HCT116 (cell line): ENCODE data around the gene PRTG. TPM values are rescaled to one million over a fixed set of nuclear protein-coding genes. Genes with fewer than 3 reads are reported as not detected.

ENCODE experiments used
- ATAC-seq: fragments of 200-7000 bp; cut with Tn5 transposase; 2 replicates; pipeline ENCODE4 v1.9.1; 2020; ENCODE audit warnings: mild to moderate bottlenecking, moderate library complexity
- BruUV-seq: library from RNA; stranded (reverse); fragments of 400-500 nt; replicated peaks from 2 replicates; lab custom pipeline; 2021; lab: Mats Ljungman, UMichigan
- CTCF ChIA-PET: fragments of 300-600 bp; sonication (Branson Sonifier 250); formaldehyde crosslinking; loops from one replicate; lab custom pipeline; 2021; ENCODE audit warnings: antibody characterized with exemption; lab: Charles Lee
- POLR2A ChIA-PET: fragments of 300-600, 350-600 bp; sonication (Branson Sonifier 250); formaldehyde crosslinking; loops from one replicate; lab custom pipeline; 2021; ENCODE audit warnings: antibody characterized with exemption; lab: Charles Lee
- RAD21 ChIA-PET, 2 experiments: fragments of 300-600 bp; sonication (Branson Sonifier 250); formaldehyde crosslinking; loops; one replicate each; lab custom pipeline; 2023; ENCODE audit warnings: low total read pairs in 2 of 2; ENCODE audit not compliant: uncharacterized antibody in 2 of 2, unreplicated experiment in 2 of 2, low non-redundant PET in 1 of 2; lab: Charles Lee
- DNase-seq: peaks from one replicate; pipeline ENCODE4 v3.0.0-alpha.2; 2010; ENCODE audit warnings: low read depth, low spot score
- H2AFZ ChIP-seq: fragments of 200-600 bp; shearing (Covaris generic), sonication (generic); 2 replicates; pipeline ENCODE4 v1.6.1; 2017; ENCODE audit warnings: low read depth, mixed run types, mixed read lengths, antibody characterized with exemption, low read length; ENCODE audit not compliant: poor library complexity, severe bottlenecking
- H3K27ac ChIP-seq: 2 replicates; pipeline ENCODE4 v1.5.1; 2012; ENCODE audit warnings: low read depth, low read length
- H3K27me3 ChIP-seq: fragments of 200-600 bp; sonication (generic); 2 replicates; pipeline ENCODE4 v1.6.1; 2016; ENCODE audit warnings: mixed run types, low read length, mixed read lengths; ENCODE audit not compliant: insufficient read depth
- H3K36me3 ChIP-seq, 2 experiments: fragments of 200-500 bp in 1 of 2; fragments of 200-600 bp in 1 of 2; sonication (Bioruptor generic) in 1 of 2; sonication (generic) in 1 of 2; 2 replicates each; pipeline versions ENCODE4 v1.5.1 to v1.6.1; 2014 to 2016; ENCODE audit warnings: low read length in 2 of 2, inconsistent platforms in 1 of 2, mixed read lengths in 1 of 2, mixed run types in 1 of 2; ENCODE audit not compliant: insufficient read depth in 2 of 2, control insufficient read depth in 1 of 2
- H3K4me1 ChIP-seq, 2 experiments: fragments of 200-600 bp in 1 of 2; sonication (generic) in 1 of 2; 2 replicates each; pipeline versions ENCODE4 v1.5.1 to v1.6.1; 2012 to 2017; ENCODE audit warnings: low read length in 2 of 2, inconsistent platforms in 1 of 2, mild to moderate bottlenecking in 1 of 2, mixed read lengths in 1 of 2, mixed run types in 1 of 2, moderate library complexity in 1 of 2; ENCODE audit not compliant: insufficient read depth in 2 of 2, control insufficient read depth in 1 of 2
- H3K4me2 ChIP-seq: fragments of 200-600 bp; sonication (generic); 2 replicates; pipeline ENCODE4 v1.6.1; 2017; ENCODE audit warnings: mixed run types, low read length, mixed read lengths
- H3K4me3 ChIP-seq, 2 experiments: fragments of 200-600 bp in 1 of 2; sonication (generic) in 1 of 2; replicated peaks in 1 of 2; 2 replicates each; pipeline ENCODE4 v1.5.1; 2011 to 2016; ENCODE audit warnings: low read length in 2 of 2, control low read depth in 1 of 2, low read depth in 1 of 2, mild to moderate bottlenecking in 1 of 2, mixed read lengths in 1 of 2, mixed run types in 1 of 2
- H3K79me2 ChIP-seq: fragments of 200-600 bp; sonication (generic); 2 replicates; pipeline ENCODE4 v1.6.1; 2017; ENCODE audit warnings: mild to moderate bottlenecking, mixed run types, low read length, moderate library complexity, mixed read lengths; ENCODE audit not compliant: insufficient read depth
- H3K9ac ChIP-seq: fragments of 200-600 bp; sonication (generic); 2 replicates; pipeline ENCODE4 v1.6.1; 2016; ENCODE audit warnings: low read length, mixed read lengths
- H3K9me2 ChIP-seq: fragments of 200-600 bp; sonication (generic), shearing (Covaris generic); 2 replicates; pipeline ENCODE4 v1.6.1; 2017; ENCODE audit warnings: mixed run types, mild to moderate bottlenecking, moderate library complexity; ENCODE audit not compliant: insufficient read depth
- H3K9me3 ChIP-seq, 2 experiments: fragments of 200-500 bp in 1 of 2; fragments of 200-600 bp in 1 of 2; sonication (Bioruptor generic) in 1 of 2; sonication (generic) in 1 of 2; 2 replicates each; pipeline ENCODE4 v1.6.1; 2014 to 2017; ENCODE audit warnings: low read length in 2 of 2, mixed read lengths in 2 of 2, inconsistent platforms in 1 of 2, low read depth in 1 of 2, mild to moderate bottlenecking in 1 of 2, mixed run types in 1 of 2, moderate library complexity in 1 of 2; ENCODE audit not compliant: control insufficient read depth in 1 of 2, insufficient read depth in 1 of 2
- H4K20me1 ChIP-seq: fragments of 200-600 bp; sonication (generic), shearing (Covaris generic); 2 replicates; pipeline ENCODE4 v1.6.1; 2017; ENCODE audit warnings: mixed run types, mild to moderate bottlenecking, moderate library complexity; ENCODE audit not compliant: insufficient read depth
- CTCF ChIP-seq, 3 experiments: fragments of 200-600 bp in 1 of 3; sonication (generic) in 1 of 3; IDR thresholded peaks in 2 of 3; conservative IDR thresholded peaks in 1 of 3; 2 replicates each; pipeline ENCODE4 v1.5.1; 2012 to 2017; ENCODE audit warnings: low read depth in 2 of 3, low read length in 2 of 3, antibody characterized with exemption in 1 of 3, borderline replicate concordance in 1 of 3, control low read depth in 1 of 3, mild to moderate bottlenecking in 1 of 3, mixed read lengths in 1 of 3, mixed run types in 1 of 3, moderate library complexity in 1 of 3; ENCODE audit not compliant: insufficient read depth in 1 of 3
- ELF1 ChIP-seq: IDR thresholded peaks from 2 replicates; pipeline ENCODE4 v1.6.1; 2012; ENCODE audit warnings: low read depth, borderline replicate concordance
- EZH2 ChIP-seq: fragments of 200-600 bp; sonication (generic); IDR thresholded peaks from 2 replicates; pipeline ENCODE4 v1.6.1; 2017; ENCODE audit warnings: antibody characterized with exemption, mixed run types
- EZH2phosphoT487 ChIP-seq: fragments of 200-600 bp; IDR thresholded peaks from 2 replicates; pipeline ENCODE4 v1.6.1; 2018; ENCODE audit warnings: antibody characterized with exemption, borderline replicate concordance
- POLR2AphosphoS5 ChIP-seq: IDR thresholded peaks from 2 replicates; pipeline ENCODE4 v1.6.1; 2011; ENCODE audit warnings: mild to moderate bottlenecking, low read depth, low read length, moderate library complexity
- RAD21 ChIP-seq: IDR thresholded peaks from 2 replicates; pipeline ENCODE4 v1.6.1; 2012; ENCODE audit warnings: low read depth, mild to moderate bottlenecking
- REST ChIP-seq: IDR thresholded peaks from 2 replicates; pipeline ENCODE4 v1.6.1; 2012; ENCODE audit warnings: low read depth
- SIN3A ChIP-seq: IDR thresholded peaks from 2 replicates; pipeline ENCODE4 v1.6.1; 2012; ENCODE audit warnings: low read depth
- YY1 ChIP-seq: IDR thresholded peaks from 2 replicates; pipeline ENCODE4 v1.6.1; 2011; ENCODE audit warnings: low read length, low read depth, moderate library complexity, mild to moderate bottlenecking; ENCODE audit not compliant: insufficient replicate concordance; ENCODE audit errors: extremely low read depth
- ZNF274 ChIP-seq: fragments of 200-500 bp; sonication (Bioruptor generic); IDR thresholded peaks from 2 replicates; pipeline ENCODE4 v1.6.1; 2014; ENCODE audit warnings: mild to moderate bottlenecking, low read depth, low read length, inconsistent platforms
- intact Hi-C: fragments of 100-400 bp; cut with micrococcal nuclease; formaldehyde crosslinking; loops from 2 replicates; pipeline ENCODE4 v1.10.0; 2022
- total RNA-seq: library from RNA; stranded (reverse); gene quantifications from one replicate; pipeline ENCODE4 v1.2.1, GENCODE V29; 2021; ENCODE audit not compliant: unreplicated experiment

The PRTG gene
- total RNA-seq, 1 experiment from 2014 or later = not detected

GRCh38 chr15:55700876-55701275, 42.1 kb downstream of the PRTG start (continued):
- no peak for TF ChIP-seq REST
- no peak for TF ChIP-seq RAD21

- Histone ChIP-seq H3K4me1 (no peaks in the 10 kb centered on the region), H3K27ac (no peak overlapping the region), H3K79me2 (no peaks in the 10 kb centered on the region), H3K9me3 (no peaks in the 10 kb centered on the region), H4K20me1 (no peaks in the 10 kb centered on the region), H2AFZ (no peak overlapping the region), H3K4me3 (no peak overlapping the region), H3K27me3 (no peaks in the 10 kb centered on the region), H3K4me2 (no peak overlapping the region), H3K36me3 (no peaks in the 10 kb centered on the region), H3K9me2 (no peaks in the 10 kb centered on the region), H3K9ac (no peak overlapping the region)
- ChIA-PET POLR2A (no interaction called here), CTCF (no interaction called here), RAD21 (no interaction called here)
- no peak for DNase-seq
- no peak for ATAC-seq
- TF ChIP-seq CTCF (IDR thresholded peaks at IDR 0.05 in 2 of 3, conservative IDR thresholded peaks at IDR 0.05 in 1 of 3; ENCODE audit: borderline replicate concordance in 1 of 3, insufficient read depth in 1 of 3, low read depth in 2 of 3, low read length in 2 of 3) (no peak), POLR2AphosphoS5 (no peak), ZNF274 (no peak), YY1 (no peak), EZH2 (no peak), EZH2phosphoT487 (no peak), SIN3A (no peak), ELF1 (no peak)
- no TSS peak for BruUV-seq
- intact Hi-C loops = no loop called here
Observed at GRCh38 chr15:55698653-55699052, 44.3 kb downstream of the PRTG start.
